ENCODE results near the gene GRIN3B.
"Not testable (repeated sequence)": the region's sequence is repeated elsewhere in the genome, so short reads cannot be mapped to it uniquely, and the experiment has no call there.

Gene GRIN3B

GRCh38 chr19:1025080-1025479 is 24.9 kb downstream of the GRIN3B start:
- not testable (repeated sequence) for DNase-seq

- peak; percentile 86 for DNase-seq
Measured at GRCh38 chr19:1025960-1026782, 26.0 kb downstream of the GRIN3B start, which contains the start of gene CNN2. Gene CNN2 (plus strand): TSS chr19:1026608. CDS start chr19:1026662, 54 bp downstream.

GRCh38 chr19:1026783-1027649 is 26.8 kb downstream of the GRIN3B start:
- peak; percentile 58 for DNase-seq

GRCh38 chr19:1027650-1028061 is 27.4 kb downstream of the GRIN3B start:
- DNase-seq: no peak

- peak; percentile 99 for DNase-seq
Measured at GRCh38 chr19:1028062-1028926, 28.1 kb downstream of the GRIN3B start.

- no peak for DNase-seq
Measured at GRCh38 chr19:1032264-1032867, 32.1 kb downstream of the GRIN3B start.

- DNase-seq: no peak
Measured at GRCh38 chr19:1035998-1036621, 35.9 kb downstream of the GRIN3B start.

- no peak for DNase-seq
Measured at GRCh38 chr19:1037621-1038064, 37.4 kb downstream of the GRIN3B start.

- DNase-seq: peak; percentile 54
Measured at GRCh38 chr19:1038978-1039645, 38.9 kb downstream of the GRIN3B start.

GRCh38 chr19:1039646-1040475 is 39.6 kb downstream of the GRIN3B start, which contains the start of gene ABCA7:
Gene ABCA7 (plus strand): TSS chr19:1040107. CDS start chr19:1041362, 1,255 bp downstream.
- peak; percentile 98 for DNase-seq

- peak; percentile 96 for DNase-seq
Measured at GRCh38 chr19:1040476-1041271, 40.5 kb downstream of the GRIN3B start.

- no peak for DNase-seq
Measured at GRCh38 chr19:1041272-1041834, 41.1 kb downstream of the GRIN3B start.

GRCh38 chr19:1041835-1042685 is 41.8 kb downstream of the GRIN3B start:
- DNase-seq: no peak

GRCh38 chr19:1042689-1043511 is 42.7 kb downstream of the GRIN3B start:
- no peak for DNase-seq

GRCh38 chr19:1045247-1045603 is 45.0 kb downstream of the GRIN3B start:
- no peak for DNase-seq

- DNase-seq: no peak
Measured at GRCh38 chr19:1046117-1046626, 46.0 kb downstream of the GRIN3B start.

Data from fibroblast of skin of right biceps (primary cell).